ENCODE data around the gene RBP2.

RBP2 gene

GRCh38 chr3:139480585-139480984 lies 4.3 kb upstream of the RBP2 start:
- Histone ChIP-seq H3K9me3 (ENCODE audit: control insufficient read depth in 1 of 2, low read length in 2 of 2) (no peaks in the 10 kb centered on the region), H3K36me3 (ENCODE audit: control insufficient read depth in 1 of 2, insufficient read depth in 2 of 2, low read length in 2 of 2) (no peaks in the 10 kb centered on the region), H3K27me3 (ENCODE audit: low read depth, low read length) (no peaks in the 10 kb centered on the region), H3K4me3 (ENCODE audit: low read depth in 1 of 2, low read length in 2 of 2) (no peak overlapping the region), H3K4me1 (ENCODE audit: control insufficient read depth in 1 of 2, insufficient read depth in 2 of 2, low read length in 2 of 2) (no peaks in the 10 kb centered on the region), H3K27ac (ENCODE audit: low read length) (no peak overlapping the region)

DNA sequence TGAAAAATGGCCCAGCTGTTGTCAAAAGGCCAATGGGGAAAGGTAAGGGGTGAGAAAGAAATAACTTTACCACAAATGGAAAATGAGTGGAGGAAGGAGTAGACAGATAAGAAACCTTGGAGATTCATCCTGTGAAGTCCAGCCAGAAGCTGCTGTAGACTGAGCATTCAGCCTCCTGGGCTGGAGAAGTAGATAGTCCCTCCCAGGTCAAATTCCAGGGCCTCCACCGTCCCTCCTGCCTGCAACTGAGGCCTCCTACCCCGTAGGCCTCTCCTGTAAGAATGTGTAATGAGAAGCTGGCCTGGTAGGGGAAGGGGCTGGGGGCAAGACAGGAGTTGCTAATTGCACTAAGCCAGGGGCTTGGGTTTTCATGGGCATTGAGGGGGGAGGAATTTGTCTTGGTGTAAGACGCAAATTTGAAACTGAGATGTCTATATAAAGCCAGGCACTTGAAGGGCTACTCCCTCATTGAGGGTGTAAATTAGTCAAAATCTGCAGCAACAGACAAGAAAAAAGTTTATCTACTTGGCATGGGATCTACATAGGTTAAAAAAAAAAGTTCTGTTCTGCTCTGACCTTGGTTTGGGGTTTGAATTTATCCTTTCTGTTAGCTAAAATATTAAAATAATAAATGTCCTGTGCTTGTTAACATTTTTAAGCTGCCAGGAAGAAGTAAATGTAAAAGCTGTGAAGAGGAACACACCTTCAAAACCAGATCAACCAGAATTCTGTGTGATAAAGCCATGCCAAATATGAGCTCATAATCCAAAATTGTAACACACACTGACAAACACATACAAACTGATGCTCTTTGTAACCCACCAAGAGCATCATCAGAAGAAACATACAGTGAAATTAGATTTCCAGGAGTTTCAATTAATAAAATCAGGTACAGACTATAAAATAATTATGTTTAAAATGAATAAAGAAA lies 1.7 kb upstream of the RBP2 start:
- H3K27ac ChIP-seq (ENCODE audit: low read length): no peak overlapping the region
- H3K4me3 ChIP-seq (ENCODE audit: low read depth in 1 of 2, low read length in 2 of 2): no peak overlapping the region
- no peaks in the 10 kb centered on the region for H3K27me3 ChIP-seq (ENCODE audit: low read depth, low read length)
- no peaks in the 10 kb centered on the region for H3K36me3 ChIP-seq (ENCODE audit: control insufficient read depth in 1 of 2, insufficient read depth in 2 of 2, low read length in 2 of 2)
- no peaks in the 10 kb centered on the region for H3K4me1 ChIP-seq (ENCODE audit: control insufficient read depth in 1 of 2, insufficient read depth in 2 of 2, low read length in 2 of 2)
- H3K9me3 ChIP-seq (ENCODE audit: control insufficient read depth in 1 of 2, low read length in 2 of 2): no peaks in the 10 kb centered on the region

- H3K9me3 ChIP-seq (ENCODE audit: control insufficient read depth in 1 of 2, low read length in 2 of 2): no peaks in the 10 kb centered on the region
- peak overlapping the region in 1 of 2 donors; percentile 5 for H3K4me3 ChIP-seq (ENCODE audit: low read depth in 1 of 2, low read length in 2 of 2)
- peak overlapping the region; percentile 45 for H3K27ac ChIP-seq (ENCODE audit: low read length)
- H3K36me3 ChIP-seq (ENCODE audit: control insufficient read depth in 1 of 2, insufficient read depth in 2 of 2, low read length in 2 of 2): no peaks in the 10 kb centered on the region
- no peaks in the 10 kb centered on the region for H3K27me3 ChIP-seq (ENCODE audit: low read depth, low read length)
- no peaks in the 10 kb centered on the region for H3K4me1 ChIP-seq (ENCODE audit: control insufficient read depth in 1 of 2, insufficient read depth in 2 of 2, low read length in 2 of 2)
Observed at GRCh38 chr3:139473155-139473771, 3.1 kb downstream of the RBP2 start.

DNA sequence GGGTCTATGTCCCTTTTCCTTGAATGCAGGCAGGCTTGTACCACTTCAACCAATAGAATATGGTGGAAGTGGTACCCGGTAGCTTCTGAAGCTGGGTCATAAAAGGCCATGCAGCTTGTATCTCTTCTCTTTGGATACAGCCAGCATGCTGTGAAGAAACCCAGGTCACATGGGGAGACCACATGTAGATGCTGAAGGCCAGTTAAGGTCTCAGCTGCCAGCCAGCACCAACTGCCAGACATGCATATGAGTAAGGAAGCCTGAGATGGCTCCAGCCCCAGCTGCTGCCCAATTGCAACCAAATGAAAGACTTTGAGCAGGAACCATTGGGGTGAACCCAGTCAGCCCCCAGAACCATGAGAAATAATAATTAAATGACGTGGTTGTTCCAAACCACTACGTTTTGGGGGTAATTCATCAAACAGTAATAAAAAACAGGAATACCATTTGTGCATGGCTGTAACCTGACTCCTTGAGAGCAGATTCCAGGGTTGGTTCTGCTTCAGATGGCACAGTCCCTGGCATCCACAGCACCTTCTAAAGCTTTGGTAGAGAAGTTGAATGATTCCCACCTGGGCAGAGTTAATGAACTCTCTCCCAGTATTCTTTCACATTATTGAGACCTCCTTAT lies 3.8 kb downstream of the RBP2 start:
- peak overlapping the region in 1 of 2 donors; percentile 5 for H3K4me3 ChIP-seq (ENCODE audit: low read depth in 1 of 2, low read length in 2 of 2)
- H3K36me3 ChIP-seq (ENCODE audit: control insufficient read depth in 1 of 2, insufficient read depth in 2 of 2, low read length in 2 of 2): no peaks in the 10 kb centered on the region
- H3K4me1 ChIP-seq (ENCODE audit: control insufficient read depth in 1 of 2, insufficient read depth in 2 of 2, low read length in 2 of 2): no peaks in the 10 kb centered on the region
- no peaks in the 10 kb centered on the region for H3K9me3 ChIP-seq (ENCODE audit: control insufficient read depth in 1 of 2, low read length in 2 of 2)
- H3K27me3 ChIP-seq (ENCODE audit: low read depth, low read length): no peaks in the 10 kb centered on the region
- H3K27ac ChIP-seq (ENCODE audit: low read length): no peak overlapping the region

DNA sequence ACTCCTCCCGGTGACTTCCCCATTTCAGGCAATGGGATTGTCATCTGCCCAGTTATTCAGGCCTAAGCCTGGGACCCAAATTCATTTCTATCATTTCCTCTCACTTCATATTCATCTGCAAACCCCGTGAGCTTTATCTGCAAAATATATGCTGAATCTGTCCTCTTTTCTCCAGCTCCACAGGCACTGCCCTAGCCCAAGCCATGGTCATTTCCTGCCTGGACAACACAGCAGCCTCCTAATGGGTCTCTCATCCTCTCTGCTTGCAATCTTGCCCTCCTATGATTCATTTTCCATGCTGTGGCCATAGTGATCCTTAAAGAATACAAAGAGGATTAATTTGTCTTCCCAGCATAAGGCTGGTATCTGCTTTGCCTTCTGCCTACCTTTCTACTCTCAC lies 6.1 kb downstream of the RBP2 start:
- Histone ChIP-seq H3K36me3 (ENCODE audit: control insufficient read depth in 1 of 2, insufficient read depth in 2 of 2, low read length in 2 of 2) (no peaks in the 10 kb centered on the region), H3K9me3 (ENCODE audit: control insufficient read depth in 1 of 2, low read length in 2 of 2) (no peaks in the 10 kb centered on the region), H3K27ac (ENCODE audit: low read length) (no peak overlapping the region), H3K4me1 (ENCODE audit: control insufficient read depth in 1 of 2, insufficient read depth in 2 of 2, low read length in 2 of 2) (no peaks in the 10 kb centered on the region), H3K27me3 (ENCODE audit: low read depth, low read length) (no peaks in the 10 kb centered on the region), H3K4me3 (ENCODE audit: low read depth in 1 of 2, low read length in 2 of 2) (no peak overlapping the region)

DNA sequence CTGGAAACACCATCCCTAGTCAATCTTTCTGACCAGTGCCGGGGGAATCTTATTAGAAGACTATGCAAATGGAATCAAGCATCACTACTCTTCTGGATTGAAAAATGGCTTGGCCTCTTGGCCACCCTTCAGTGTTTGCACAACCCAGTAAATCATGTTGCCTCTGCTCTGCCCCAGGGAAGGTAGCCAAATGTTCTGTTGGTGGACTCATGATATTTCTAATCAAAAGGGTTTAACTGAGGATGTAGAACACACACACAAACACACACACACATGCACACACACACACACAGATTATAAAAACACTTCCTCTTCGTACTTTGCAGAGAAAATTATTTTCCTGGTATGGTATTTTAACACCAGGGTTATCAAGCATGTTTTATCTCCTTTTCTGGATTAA lies 7.9 kb downstream of the RBP2 start:
- Histone ChIP-seq H3K27ac (ENCODE audit: low read length) (no peak overlapping the region), H3K4me1 (ENCODE audit: control insufficient read depth in 1 of 2, insufficient read depth in 2 of 2, low read length in 2 of 2) (no peaks in the 10 kb centered on the region), H3K27me3 (ENCODE audit: low read depth, low read length) (no peaks in the 10 kb centered on the region), H3K9me3 (ENCODE audit: control insufficient read depth in 1 of 2, low read length in 2 of 2) (no peaks in the 10 kb centered on the region), H3K4me3 (ENCODE audit: low read depth in 1 of 2, low read length in 2 of 2) (no peak overlapping the region), H3K36me3 (ENCODE audit: control insufficient read depth in 1 of 2, insufficient read depth in 2 of 2, low read length in 2 of 2) (no peaks in the 10 kb centered on the region)

GRCh38 chr3:139466360-139466759 lies 10.0 kb downstream of the RBP2 start:
- Histone ChIP-seq H3K36me3 (ENCODE audit: control insufficient read depth in 1 of 2, insufficient read depth in 2 of 2, low read length in 2 of 2) (no peaks in the 10 kb centered on the region), H3K9me3 (ENCODE audit: control insufficient read depth in 1 of 2, low read length in 2 of 2) (no peaks in the 10 kb centered on the region), H3K27me3 (ENCODE audit: low read depth, low read length) (no peaks in the 10 kb centered on the region), H3K4me1 (ENCODE audit: control insufficient read depth in 1 of 2, insufficient read depth in 2 of 2, low read length in 2 of 2) (no peaks in the 10 kb centered on the region), H3K27ac (ENCODE audit: low read length) (no peak overlapping the region), H3K4me3 (ENCODE audit: low read depth in 1 of 2, low read length in 2 of 2) (no peak overlapping the region)

GRCh38 chr3:139465636-139466035 lies 10.7 kb downstream of the RBP2 start:
- no peak overlapping the region for H3K27ac ChIP-seq (ENCODE audit: low read length)
- no peaks in the 10 kb centered on the region for H3K9me3 ChIP-seq (ENCODE audit: control insufficient read depth in 1 of 2, low read length in 2 of 2)
- no peaks in the 10 kb centered on the region for H3K27me3 ChIP-seq (ENCODE audit: low read depth, low read length)
- H3K4me1 ChIP-seq (ENCODE audit: control insufficient read depth in 1 of 2, insufficient read depth in 2 of 2, low read length in 2 of 2): no peaks in the 10 kb centered on the region
- H3K36me3 ChIP-seq (ENCODE audit: control insufficient read depth in 1 of 2, insufficient read depth in 2 of 2, low read length in 2 of 2): no peaks in the 10 kb centered on the region
- H3K4me3 ChIP-seq (ENCODE audit: low read depth in 1 of 2, low read length in 2 of 2): no peak overlapping the region

- H3K36me3 ChIP-seq (ENCODE audit: control insufficient read depth in 1 of 2, insufficient read depth in 2 of 2, low read length in 2 of 2): no peaks in the 10 kb centered on the region
- no peak overlapping the region for H3K27ac ChIP-seq (ENCODE audit: low read length)
Observed at GRCh38 chr3:139463466-139463865, 12.8 kb downstream of the RBP2 start.

GRCh38 chr3:139460529-139460928 lies 15.8 kb downstream of the RBP2 start:
- H3K27me3 ChIP-seq (ENCODE audit: low read depth, low read length): no peaks in the 10 kb centered on the region
- no peak overlapping the region for H3K4me3 ChIP-seq (ENCODE audit: low read depth in 1 of 2, low read length in 2 of 2)
- no peaks in the 10 kb centered on the region for H3K9me3 ChIP-seq (ENCODE audit: control insufficient read depth in 1 of 2, low read length in 2 of 2)
- no peaks in the 10 kb centered on the region for H3K4me1 ChIP-seq (ENCODE audit: control insufficient read depth in 1 of 2, insufficient read depth in 2 of 2, low read length in 2 of 2)
- H3K27ac ChIP-seq (ENCODE audit: low read length): no peak overlapping the region
- H3K36me3 ChIP-seq (ENCODE audit: control insufficient read depth in 1 of 2, insufficient read depth in 2 of 2, low read length in 2 of 2): no peaks in the 10 kb centered on the region

More at GRCh38 chr3:139463466-139463865, 12.8 kb downstream of the RBP2 start:
- Histone ChIP-seq H3K9me3 (ENCODE audit: control insufficient read depth in 1 of 2, low read length in 2 of 2) (no peaks in the 10 kb centered on the region), H3K4me1 (ENCODE audit: control insufficient read depth in 1 of 2, insufficient read depth in 2 of 2, low read length in 2 of 2) (no peaks in the 10 kb centered on the region), H3K27me3 (ENCODE audit: low read depth, low read length) (no peaks in the 10 kb centered on the region), H3K4me3 (ENCODE audit: low read depth in 1 of 2, low read length in 2 of 2) (no peak overlapping the region)

GRCh38 chr3:139460076-139460475 lies 16.2 kb downstream of the RBP2 start:
- no peaks in the 10 kb centered on the region for H3K36me3 ChIP-seq (ENCODE audit: control insufficient read depth in 1 of 2, insufficient read depth in 2 of 2, low read length in 2 of 2)
- no peaks in the 10 kb centered on the region for H3K9me3 ChIP-seq (ENCODE audit: control insufficient read depth in 1 of 2, low read length in 2 of 2)
- no peak overlapping the region for H3K4me3 ChIP-seq (ENCODE audit: low read depth in 1 of 2, low read length in 2 of 2)
- no peak overlapping the region for H3K27ac ChIP-seq (ENCODE audit: low read length)
- H3K4me1 ChIP-seq (ENCODE audit: control insufficient read depth in 1 of 2, insufficient read depth in 2 of 2, low read length in 2 of 2): no peaks in the 10 kb centered on the region
- no peaks in the 10 kb centered on the region for H3K27me3 ChIP-seq (ENCODE audit: low read depth, low read length)
